Gastrocnemius medialis (tissue), 4 donors: Measurements from ENCODE around the gene ACOXL. TPM values are rescaled to one million over a fixed set of nuclear protein-coding genes. Genes with fewer than 3 reads are reported as not detected.

Source experiments
- ATAC-seq, 2 donors: fragments of 150-250 bp; one replicate each; pipeline ENCODE4 v1.9.1; 2016
- DNase-seq, 2 donors: peaks; one replicate each; pipeline ENCODE4 v3.0.0-alpha.2; 2019
- H3K27ac ChIP-seq, 4 donors: fragments of 200-600 bp; sonication (generic); 1 replicate in 1 of 4; 2 replicates in 3 of 4; pipeline ENCODE4 v1.5.1; 2016 to 2018; ENCODE audit warnings: mild to moderate bottlenecking in 2 of 4, moderate library complexity in 1 of 4
- H3K27me3 ChIP-seq, 3 donors: fragments of 200-600 bp; sonication (generic) in 2 of 3; 1 replicate in 1 of 3; 2 replicates in 2 of 3; pipeline versions ENCODE4 v1.5.1 to v1.6.0; 2016 to 2019; ENCODE audit warnings: mild to moderate bottlenecking in 1 of 3, moderate library complexity in 1 of 3
- H3K36me3 ChIP-seq, 2 donors: fragments of 200-600 bp; sonication (generic) in 1 of 2; one replicate each; pipeline ENCODE4 v1.5.1; 2017 to 2018
- H3K4me1 ChIP-seq, 2 donors: fragments of 200-600 bp; sonication (generic) in 1 of 2; one replicate each; pipeline ENCODE4 v1.5.1; 2016 to 2017; ENCODE audit warnings: mild to moderate bottlenecking in 2 of 2
- H3K4me3 ChIP-seq, 4 donors: fragments of 200-600 bp; sonication (generic) in 3 of 4; 1 replicate in 1 of 4; 2 replicates in 3 of 4; pipeline ENCODE4 v1.5.1; 2016 to 2019; ENCODE audit warnings: mild to moderate bottlenecking in 2 of 4
- H3K9me3 ChIP-seq, 3 donors: fragments of 200-600 bp; sonication (generic) in 2 of 3; 1 replicate in 1 of 3; 2 replicates in 2 of 3; pipeline ENCODE4 v1.5.1; 2016 to 2019
- POLR2A ChIP-seq, 2 donors: fragments of 450-650 bp; IDR thresholded peaks; one replicate each; pipeline ENCODE4 v1.6.1; 2017; ENCODE audit warnings: antibody characterized with exemption in 2 of 2, mild to moderate bottlenecking in 2 of 2, moderate library complexity in 2 of 2
- in situ Hi-C, 4 donors: fragments of 200-750 bp; cut with MboI; loops; one replicate each; pipeline versions ENCODE4 v1.15.0 to v1.8.0; 2017; ENCODE audit warnings: low sequenced_read_pairs in 4 of 4
- intact Hi-C: fragments of 100-400 bp; cut with DNase I; formaldehyde crosslinking; loops from one replicate; pipeline ENCODE4 v1.15.1; 2023; ENCODE audit warnings: low total_unique reads
- total RNA-seq, 4 donors: library from RNA; depleted of rRNA; stranded (reverse); fragments of >200 nt; gene quantifications; one replicate each; pipeline versions ENCODE4 v1.1.0 to v1.2.3, GENCODE V29; 2016
- TF ChIP-seq, protein P1 (sequence below), 5 experiments: fragments of 450-650 bp in 3 of 5; fragments of 200-600 bp in 2 of 5; sonication (generic) in 2 of 5; IDR thresholded peaks in 4 of 5; conservative IDR thresholded peaks in 1 of 5; 1 replicate in 4 of 5; 2 replicates in 1 of 5; pipeline ENCODE4 v1.5.1; 2016 to 2019; ENCODE audit warnings: antibody characterized with exemption in 5 of 5, mild to moderate bottlenecking in 3 of 5, moderate library complexity in 3 of 5

The ACOXL gene
- total RNA-seq, 4 donors from 2014 or later: not detected

DNA sequence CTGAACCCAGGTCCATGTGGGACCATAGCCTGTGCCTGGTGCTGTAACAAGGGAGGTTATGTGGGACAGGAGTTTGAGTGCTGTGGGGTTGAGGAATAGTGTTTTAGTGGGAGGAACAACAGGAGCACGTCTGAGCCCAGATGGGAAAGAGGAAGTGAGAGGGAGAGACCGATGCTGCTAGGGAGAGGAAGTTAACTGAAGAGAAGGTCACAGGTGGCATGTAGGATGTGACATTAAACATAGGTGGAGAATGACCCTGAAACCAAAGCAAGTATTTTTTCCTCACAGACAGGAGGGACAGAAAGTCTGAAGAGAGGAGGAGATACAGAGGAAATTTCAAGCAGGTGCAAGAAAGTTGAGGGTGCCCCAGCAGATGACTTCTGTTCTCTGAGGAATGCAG is 87.8 kb downstream of the ACOXL start:
- DNase-seq (no peak), ATAC-seq (no peak)
- H3K36me3 ChIP-seq: no peaks in the 10 kb centered on the region
- peaks cover 27 to 33% of the 10 kb centered on the region in 2 donors for H3K4me1 ChIP-seq
- intact Hi-C loops: no loop called here
- TF ChIP-seq, protein P1, sequence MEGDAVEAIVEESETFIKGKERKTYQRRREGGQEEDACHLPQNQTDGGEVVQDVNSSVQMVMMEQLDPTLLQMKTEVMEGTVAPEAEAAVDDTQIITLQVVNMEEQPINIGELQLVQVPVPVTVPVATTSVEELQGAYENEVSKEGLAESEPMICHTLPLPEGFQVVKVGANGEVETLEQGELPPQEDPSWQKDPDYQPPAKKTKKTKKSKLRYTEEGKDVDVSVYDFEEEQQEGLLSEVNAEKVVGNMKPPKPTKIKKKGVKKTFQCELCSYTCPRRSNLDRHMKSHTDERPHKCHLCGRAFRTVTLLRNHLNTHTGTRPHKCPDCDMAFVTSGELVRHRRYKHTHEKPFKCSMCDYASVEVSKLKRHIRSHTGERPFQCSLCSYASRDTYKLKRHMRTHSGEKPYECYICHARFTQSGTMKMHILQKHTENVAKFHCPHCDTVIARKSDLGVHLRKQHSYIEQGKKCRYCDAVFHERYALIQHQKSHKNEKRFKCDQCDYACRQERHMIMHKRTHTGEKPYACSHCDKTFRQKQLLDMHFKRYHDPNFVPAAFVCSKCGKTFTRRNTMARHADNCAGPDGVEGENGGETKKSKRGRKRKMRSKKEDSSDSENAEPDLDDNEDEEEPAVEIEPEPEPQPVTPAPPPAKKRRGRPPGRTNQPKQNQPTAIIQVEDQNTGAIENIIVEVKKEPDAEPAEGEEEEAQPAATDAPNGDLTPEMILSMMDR (IDR thresholded peaks at IDR 0.05 in 4 of 5, conservative IDR thresholded peaks at IDR 0.05 in 1 of 5): no peak
- TF ChIP-seq POLR2A (IDR thresholded peaks at IDR 0.05): no peak
- H3K27ac ChIP-seq: no peak overlapping the region
- no peaks in the 10 kb centered on the region for H3K27me3 ChIP-seq
- no peaks in the 10 kb centered on the region for H3K9me3 ChIP-seq
- no peak overlapping the region for H3K4me3 ChIP-seq
- in situ Hi-C loops: loop anchor here in 1 of 4 donors (25.0 kb wide), 1 partner anchor 892 kb away; no protein-coding TSS in a partner anchor

DNA sequence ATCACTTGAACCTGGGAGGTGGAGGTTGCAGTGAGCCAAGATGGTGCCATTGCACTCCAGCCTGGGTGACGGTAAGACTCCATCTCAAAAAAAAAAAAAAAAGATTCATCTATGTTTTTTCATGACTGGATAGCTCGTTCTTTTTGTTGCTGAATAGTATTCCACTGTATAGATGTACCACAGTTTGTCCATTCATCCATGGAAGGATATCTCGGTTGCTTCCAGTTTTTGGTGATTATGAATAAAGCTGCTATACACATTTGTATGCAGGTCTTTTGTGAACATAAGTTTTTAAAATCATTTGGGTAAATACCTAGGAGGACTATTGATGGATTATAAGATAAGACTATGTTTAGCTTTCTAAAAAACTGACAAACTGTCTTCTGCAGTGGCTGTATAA is 90.8 kb downstream of the ACOXL start:
- no peak for ATAC-seq
- intact Hi-C loops (no loop called here), in situ Hi-C loops (loop anchor here in 1 of 4 donors (25.0 kb wide), 1 partner anchor 889 kb away; no protein-coding TSS in a partner anchor)
- H3K27ac ChIP-seq: no peak overlapping the region
- TF ChIP-seq, protein P1 (IDR thresholded peaks at IDR 0.05 in 4 of 5, conservative IDR thresholded peaks at IDR 0.05 in 1 of 5): no peak
- no peak for TF ChIP-seq POLR2A (IDR thresholded peaks at IDR 0.05)
- peaks cover 8 to 11% of the 10 kb centered on the region in 2 donors for H3K4me1 ChIP-seq
- DNase-seq: no peak
- no peak overlapping the region for H3K4me3 ChIP-seq
- no peaks in the 10 kb centered on the region for H3K9me3 ChIP-seq
- no peaks in the 10 kb centered on the region for H3K36me3 ChIP-seq
- H3K27me3 ChIP-seq: no peaks in the 10 kb centered on the region

DNA sequence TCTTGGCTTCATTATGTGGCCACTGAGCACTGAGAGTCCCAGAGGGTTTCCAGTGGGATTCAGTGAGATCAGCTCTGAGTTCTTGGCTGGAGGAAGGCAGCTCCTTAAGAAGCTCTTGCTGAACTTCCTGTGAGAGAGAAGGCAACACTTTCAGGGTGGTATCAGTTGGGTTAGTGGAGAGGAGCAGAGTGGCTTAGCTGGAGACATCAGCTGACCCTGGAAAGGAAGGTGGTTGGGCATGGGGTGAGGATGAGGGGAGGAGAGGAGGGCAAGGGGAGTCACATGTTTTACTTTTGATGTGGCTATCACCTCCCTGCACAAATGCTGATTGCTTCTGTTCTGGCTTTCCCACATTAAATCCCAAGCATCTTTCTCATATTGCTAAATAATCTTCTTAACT is 95.1 kb downstream of the ACOXL start:
- H3K27me3 ChIP-seq: peaks cover 0 to 4% (median 0%) of the 10 kb centered on the region in 3 donors
- no peak for ATAC-seq
- no peak overlapping the region for H3K27ac ChIP-seq
- intact Hi-C loops (no loop called here), in situ Hi-C loops (no loop called here)
- no peaks in the 10 kb centered on the region for H3K9me3 ChIP-seq
- no peak overlapping the region for H3K4me3 ChIP-seq
- H3K4me1 ChIP-seq: no peaks in the 10 kb centered on the region
- no peak for DNase-seq
- no peaks in the 10 kb centered on the region for H3K36me3 ChIP-seq
- TF ChIP-seq POLR2A (IDR thresholded peaks at IDR 0.05): no peak
- TF ChIP-seq, protein P1 (IDR thresholded peaks at IDR 0.05 in 4 of 5, conservative IDR thresholded peaks at IDR 0.05 in 1 of 5): no peak

DNA sequence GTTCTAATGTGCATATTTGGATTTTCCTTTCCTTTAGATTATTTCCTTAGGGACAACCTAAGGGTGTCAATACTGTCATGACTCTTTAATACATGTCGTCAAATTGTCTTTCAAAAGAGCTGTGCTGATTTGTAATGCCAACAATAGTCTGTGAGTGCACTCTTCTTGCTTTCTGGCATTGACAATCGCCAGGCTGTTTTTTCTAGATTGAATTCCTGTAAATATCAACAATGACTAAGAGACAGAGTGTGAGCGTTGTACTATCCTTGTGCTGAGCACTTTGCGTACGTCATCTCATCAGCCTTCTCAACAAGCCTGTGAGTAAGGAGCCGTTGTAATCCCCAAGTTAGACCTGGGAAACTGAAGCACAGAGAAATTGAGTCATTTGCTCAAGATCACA is 96.0 kb downstream of the ACOXL start:
- Histone ChIP-seq H3K4me3 (no peak overlapping the region), H3K9me3 (no peaks in the 10 kb centered on the region), H3K27ac (peak overlapping the region in 1 of 4 donors; percentile 6), H3K4me1 (no peaks in the 10 kb centered on the region), H3K36me3 (no peaks in the 10 kb centered on the region), H3K27me3 (peaks cover 0 to 4% (median 0%) of the 10 kb centered on the region in 3 donors)
- TF ChIP-seq, protein P1 (IDR thresholded peaks at IDR 0.05 in 4 of 5, conservative IDR thresholded peaks at IDR 0.05 in 1 of 5): no peak
- no peak for TF ChIP-seq POLR2A (IDR thresholded peaks at IDR 0.05)
- in situ Hi-C loops (no loop called here), intact Hi-C loops (no loop called here)
- ATAC-seq: peak; percentile 75 to 81
- no peak for DNase-seq
